Activated T-cell treated with anti-CD3 and anti-CD28 coated beads, Interleukin-2, amount 50 U/mL, for 24 hours (primary cell): Measurements from ENCODE around the gene MFNG.
A peak's percentile ranks its signal among the peaks of the same experiment; 100 is the strongest.
"Not testable (repeated sequence)": the region's sequence is repeated elsewhere in the genome, so short reads cannot be mapped to it uniquely, and the experiment has no call there.

Source experiments
- DNase-seq: peaks from one replicate; pipeline ENCODE4 v3.0.0-alpha.2; 2020
- H3K27ac Mint-ChIP-seq: 2 replicates; pipeline ENCODE4 v1.8.0; 2020; ENCODE audit warnings: mild to moderate bottlenecking, mixed read lengths
- H3K27me3 Mint-ChIP-seq: 2 replicates; pipeline ENCODE4 v1.8.0; 2020; ENCODE audit warnings: mixed read lengths
- H3K36me3 Mint-ChIP-seq: 2 replicates; pipeline ENCODE4 v1.8.0; 2020; ENCODE audit warnings: low read depth, mixed read lengths
- H3K4me1 Mint-ChIP-seq: 2 replicates; pipeline ENCODE4 v1.8.0; 2020; ENCODE audit warnings: low read depth, mixed read lengths
- H3K4me3 Mint-ChIP-seq: 2 replicates; pipeline ENCODE4 v1.8.0; 2020; ENCODE audit warnings: mild to moderate bottlenecking, moderate library complexity, mixed read lengths
- H3K9me3 Mint-ChIP-seq: 2 replicates; pipeline ENCODE4 v1.8.0; 2020; ENCODE audit warnings: mixed read lengths

The MFNG gene, protein sequence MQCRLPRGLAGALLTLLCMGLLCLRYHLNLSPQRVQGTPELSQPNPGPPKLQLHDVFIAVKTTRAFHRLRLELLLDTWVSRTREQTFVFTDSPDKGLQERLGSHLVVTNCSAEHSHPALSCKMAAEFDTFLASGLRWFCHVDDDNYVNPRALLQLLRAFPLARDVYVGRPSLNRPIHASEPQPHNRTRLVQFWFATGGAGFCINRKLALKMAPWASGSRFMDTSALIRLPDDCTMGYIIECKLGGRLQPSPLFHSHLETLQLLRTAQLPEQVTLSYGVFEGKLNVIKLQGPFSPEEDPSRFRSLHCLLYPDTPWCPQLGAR

DNA sequence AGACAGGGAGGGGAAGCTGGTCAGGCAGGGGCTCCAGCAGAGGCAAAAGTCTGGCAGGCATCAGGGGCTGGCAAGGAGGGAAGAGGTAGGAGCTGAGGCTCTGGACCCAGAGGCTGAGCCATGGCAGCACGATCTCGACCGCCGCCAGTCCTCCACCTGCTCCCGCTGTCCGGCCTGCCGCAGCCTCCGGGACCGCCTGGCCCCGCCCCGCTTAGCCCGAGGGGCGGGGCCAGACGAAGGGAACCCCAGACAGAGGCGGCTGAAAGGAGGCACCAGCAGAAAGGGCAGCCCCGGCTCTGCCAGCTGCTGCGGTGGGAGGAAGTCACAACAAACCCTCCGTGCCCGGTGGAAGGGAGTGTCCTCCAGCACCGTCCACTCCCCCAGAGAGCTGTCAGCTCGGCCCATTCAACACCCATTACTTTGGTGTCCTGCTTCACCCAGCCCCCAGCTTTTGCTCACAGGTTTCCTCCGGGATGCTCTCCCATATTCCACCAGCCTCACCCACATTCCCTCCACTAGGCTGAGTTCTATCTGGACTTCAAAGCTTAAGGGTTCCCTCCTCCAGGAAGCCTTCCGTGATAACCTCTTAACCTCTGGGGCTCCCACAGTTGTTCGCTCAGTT lies at the start of gene MFNG:
TSS of gene MFNG (minus strand) at position 161 of the 622 bp plus-strand sequence. CDS start 207 bp downstream, outside the sequence.
- Mint-ChIP-seq H3K27me3 (no peaks in the 10 kb centered on the region), H3K9me3 (no peaks in the 10 kb centered on the region), H3K4me3 (peak within 1 kb of the TSS; percentile 98), H3K36me3 (peaks cover 42% of the 10 kb centered on the region), H3K4me1 (peaks cover 67% of the 10 kb centered on the region), H3K27ac (peak within 1 kb of the TSS; percentile 98)
- peak; percentile 84 for DNase-seq

DNA sequence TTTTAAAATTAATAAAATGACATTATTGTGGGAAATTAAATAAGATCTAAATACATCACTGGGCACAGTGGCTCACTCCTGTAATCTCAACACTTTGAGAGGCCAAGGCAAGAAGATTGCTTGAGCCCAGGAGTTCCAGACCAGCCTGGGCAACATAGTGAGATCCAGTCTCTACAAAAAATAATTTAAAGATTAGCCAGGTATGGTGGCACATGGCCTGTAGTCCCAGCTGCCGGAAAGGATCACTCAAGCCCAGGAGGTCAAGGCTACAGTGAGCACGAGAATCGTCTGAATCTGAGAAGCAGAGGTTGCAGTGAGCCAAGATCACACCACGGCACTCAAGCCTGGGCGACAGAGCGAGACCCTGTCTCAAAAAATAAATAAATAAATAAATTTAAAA lies 49.0 kb upstream of the MFNG start:
- Mint-ChIP-seq H3K36me3 (no peaks in the 10 kb centered on the region), H3K4me3 (no peak overlapping the region)

DNA sequence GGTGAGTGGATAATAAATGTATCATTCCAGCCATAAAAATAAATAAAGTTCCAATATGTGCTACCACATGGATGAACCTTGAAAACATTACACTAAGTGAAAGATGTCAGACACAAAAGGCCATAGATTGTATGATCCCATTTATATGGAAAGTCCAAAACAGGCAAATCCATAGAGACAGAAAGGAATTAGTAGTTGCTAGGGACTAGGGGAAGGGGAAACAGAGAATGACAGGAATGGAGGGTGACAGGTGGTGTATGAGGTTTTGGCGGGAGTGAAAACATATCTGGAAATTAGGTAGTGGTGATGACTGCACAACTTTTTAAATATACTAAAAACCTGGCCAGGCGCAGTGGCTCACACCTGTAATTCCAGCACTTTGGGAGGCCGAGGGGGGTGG lies 48.3 kb upstream of the MFNG start:
- Mint-ChIP-seq H3K9me3 (no peaks in the 10 kb centered on the region), H3K27me3 (peaks cover 11% of the 10 kb centered on the region), H3K27ac (no peak overlapping the region), H3K4me3 (no peak overlapping the region), H3K36me3 (no peaks in the 10 kb centered on the region), H3K4me1 (peaks cover 31% of the 10 kb centered on the region)
- no peak for DNase-seq

More for the DNA sequence above, 49.0 kb upstream of the MFNG start:
- Mint-ChIP-seq H3K9me3 (no peaks in the 10 kb centered on the region), H3K27me3 (peaks cover 14% of the 10 kb centered on the region), H3K4me1 (peaks cover 25% of the 10 kb centered on the region), H3K27ac (no peak overlapping the region)
- DNase-seq: no peak

DNA sequence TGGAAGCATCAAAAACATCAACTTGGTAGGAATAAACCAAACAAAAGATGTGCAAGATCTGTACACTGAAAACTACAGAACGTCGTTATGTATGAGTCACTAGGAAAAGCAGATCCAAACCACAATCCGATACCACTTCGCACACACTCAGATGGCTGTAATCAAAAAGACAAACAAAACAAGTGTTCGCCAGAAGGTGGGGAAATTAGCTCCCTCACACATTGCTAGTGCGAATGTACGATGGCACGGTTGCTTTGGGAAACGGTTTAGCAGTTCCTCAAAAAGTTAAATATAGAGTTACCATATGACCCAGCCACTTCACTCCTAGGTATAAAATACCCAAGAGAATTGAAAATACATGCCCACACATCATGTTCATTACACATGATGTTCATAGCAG lies 47.8 kb upstream of the MFNG start:
- Mint-ChIP-seq H3K4me3 (no peak overlapping the region), H3K9me3 (no peaks in the 10 kb centered on the region), H3K27me3 (peaks cover 9% of the 10 kb centered on the region), H3K36me3 (no peaks in the 10 kb centered on the region), H3K27ac (no peak overlapping the region), H3K4me1 (peaks cover 29% of the 10 kb centered on the region)
- no peak for DNase-seq

DNA sequence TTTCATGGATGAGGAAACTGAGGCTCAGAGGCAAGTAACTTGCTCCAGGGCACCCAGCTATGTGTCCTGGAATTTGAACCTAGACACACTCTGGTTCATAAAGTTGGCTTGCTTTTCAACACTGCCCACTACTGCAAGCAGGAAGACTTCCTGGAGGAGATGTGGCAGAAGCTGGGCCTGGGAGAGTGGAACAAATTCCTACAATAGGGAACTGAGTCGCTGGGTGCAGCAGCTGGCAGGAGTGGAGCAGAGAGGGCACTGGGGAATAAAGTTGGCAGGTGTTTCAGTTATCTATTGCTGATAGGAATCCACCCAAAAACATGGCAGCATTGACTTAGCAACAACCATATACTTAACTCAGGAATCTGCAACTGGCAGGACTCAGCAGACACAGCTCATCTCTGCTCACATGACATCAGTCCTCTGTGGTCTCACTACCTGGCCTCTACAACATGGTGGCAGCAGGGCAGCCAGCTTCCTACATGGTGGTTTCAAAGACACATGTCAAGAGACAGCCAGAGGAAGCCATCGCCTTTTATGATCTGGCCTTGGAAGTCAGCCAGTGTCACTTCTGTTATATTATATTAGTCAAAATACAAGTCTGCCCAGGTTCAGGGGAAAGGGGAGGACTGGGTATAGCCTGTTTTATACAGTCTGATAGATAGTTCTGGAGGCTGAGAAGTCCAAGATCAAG lies 43.6 kb upstream of the MFNG start:
- no peak overlapping the region for H3K27ac Mint-ChIP-seq
- no peaks in the 10 kb centered on the region for H3K9me3 Mint-ChIP-seq
- H3K4me3 Mint-ChIP-seq: no peak overlapping the region
- peaks cover 5% of the 10 kb centered on the region for H3K27me3 Mint-ChIP-seq
- no peaks in the 10 kb centered on the region for H3K36me3 Mint-ChIP-seq
- no peak for DNase-seq
- H3K4me1 Mint-ChIP-seq: peaks cover 31% of the 10 kb centered on the region

DNA sequence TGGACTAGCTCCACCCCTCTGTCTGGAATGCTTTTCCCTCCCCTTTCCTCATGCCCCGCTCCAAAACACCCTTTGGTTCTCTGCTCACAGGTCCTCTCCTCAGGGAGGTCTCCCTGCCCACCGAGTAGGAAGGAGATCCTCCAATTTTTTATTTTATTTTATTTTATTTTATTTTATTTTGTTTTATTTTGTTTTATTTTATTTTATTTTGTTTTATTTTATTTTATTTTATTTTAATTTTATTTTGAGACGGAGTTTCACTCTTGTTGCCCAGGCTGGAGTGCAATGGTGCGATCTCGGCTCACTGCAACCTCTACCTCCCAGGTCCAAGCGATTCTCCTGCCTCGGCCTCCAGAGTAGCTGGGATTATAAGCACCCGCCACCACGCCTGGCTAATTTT lies 41.8 kb upstream of the MFNG start:
- Mint-ChIP-seq H3K4me1 (peaks cover 16% of the 10 kb centered on the region), H3K27me3 (peaks cover 12% of the 10 kb centered on the region)
- not testable (repeated sequence) for DNase-seq, H3K27ac Mint-ChIP-seq, H3K36me3 Mint-ChIP-seq, H3K4me3 Mint-ChIP-seq, H3K9me3 Mint-ChIP-seq

DNA sequence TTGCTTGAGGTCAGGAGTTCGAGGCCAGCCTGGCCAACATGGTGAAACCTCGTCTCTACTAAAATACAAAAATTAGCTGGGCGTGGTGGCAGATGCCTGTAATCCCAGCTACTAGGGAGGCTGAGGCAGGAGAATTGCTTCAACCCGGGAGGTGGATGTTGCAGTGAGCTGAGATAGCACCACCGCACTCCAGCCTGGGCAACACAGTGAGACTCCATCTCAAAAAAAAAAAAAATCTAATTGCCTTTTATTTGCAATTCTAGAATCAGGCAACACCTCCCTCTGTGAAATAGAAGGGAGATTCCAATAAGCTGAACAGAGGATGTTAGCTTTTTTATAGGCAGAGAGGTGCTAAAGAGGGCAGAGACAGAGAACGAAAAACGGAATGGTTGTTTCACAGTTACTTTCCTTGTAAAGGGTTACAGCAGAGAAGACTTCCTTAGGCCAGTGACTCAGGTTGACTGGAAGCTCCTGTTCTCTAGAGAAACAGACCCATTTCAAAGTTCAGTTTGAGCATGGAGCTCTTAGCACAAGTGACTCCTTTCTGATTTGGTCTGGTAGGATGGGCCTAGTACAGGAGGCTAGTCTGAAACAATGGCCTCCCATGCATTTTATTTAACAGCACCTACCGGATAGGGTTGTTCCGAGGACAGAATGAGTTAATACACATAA lies 41.0 kb upstream of the MFNG start:
- not testable (repeated sequence) for H3K9me3 Mint-ChIP-seq, DNase-seq, H3K27ac Mint-ChIP-seq, H3K36me3 Mint-ChIP-seq, H3K4me3 Mint-ChIP-seq
- H3K27me3 Mint-ChIP-seq: peaks cover 19% of the 10 kb centered on the region
- H3K4me1 Mint-ChIP-seq: peaks cover 16% of the 10 kb centered on the region

DNA sequence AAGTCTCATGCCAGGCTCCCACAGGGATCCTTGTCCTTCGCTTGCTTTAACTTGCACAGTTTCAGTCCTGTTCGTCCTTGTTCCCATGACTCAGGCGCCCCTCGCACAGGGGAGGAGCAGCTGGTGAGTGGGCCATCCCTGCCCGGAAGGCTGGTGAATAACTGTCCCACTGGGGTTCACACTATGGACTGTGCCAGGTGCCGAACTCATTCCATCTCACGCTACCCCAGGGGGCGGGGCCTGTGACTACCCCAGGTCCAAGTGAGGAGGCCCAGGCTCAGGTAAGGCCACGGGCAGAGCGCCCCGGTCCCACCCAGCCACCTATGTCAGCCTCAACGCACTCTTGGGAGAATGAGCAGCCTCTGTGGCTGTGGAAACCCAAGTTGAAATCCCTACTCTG lies 40.2 kb upstream of the MFNG start:
- DNase-seq: no peak
- H3K4me1 Mint-ChIP-seq: peaks cover 16% of the 10 kb centered on the region
- H3K36me3 Mint-ChIP-seq: no peaks in the 10 kb centered on the region
- H3K27ac Mint-ChIP-seq: no peak overlapping the region
- H3K9me3 Mint-ChIP-seq: no peaks in the 10 kb centered on the region
- no peak overlapping the region for H3K4me3 Mint-ChIP-seq
- peaks cover 26% of the 10 kb centered on the region for H3K27me3 Mint-ChIP-seq

DNA sequence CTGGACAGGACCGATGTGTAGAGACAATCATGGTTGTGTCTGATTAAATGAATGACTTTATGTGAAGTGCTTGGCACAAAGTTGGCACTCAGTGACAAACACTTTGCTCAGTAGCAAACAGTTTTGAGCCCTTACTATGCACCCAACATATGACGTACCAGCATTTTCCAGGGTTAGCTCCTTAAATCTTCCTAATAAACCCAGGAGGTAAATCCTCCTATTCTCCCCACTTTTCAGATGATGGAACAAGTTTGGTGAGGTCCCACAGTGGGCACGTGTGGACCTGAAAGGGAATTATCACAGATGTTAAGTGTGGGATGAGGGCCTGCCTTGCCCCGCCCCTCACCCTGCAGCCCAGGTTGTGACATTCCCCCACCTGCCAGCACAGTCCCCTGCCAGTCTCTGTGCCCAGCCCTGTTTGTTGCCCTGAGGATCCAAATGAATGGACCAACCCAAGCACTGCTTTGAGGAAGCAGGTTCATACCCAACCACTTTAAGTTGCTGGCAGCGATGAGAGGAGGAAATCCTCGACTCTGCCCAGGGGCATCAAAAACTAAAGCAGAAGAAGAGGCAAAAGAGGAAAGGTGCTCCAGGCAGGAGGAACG lies 39.7 kb upstream of the MFNG start:
- Mint-ChIP-seq H3K27me3 (peaks cover 31% of the 10 kb centered on the region), H3K9me3 (no peaks in the 10 kb centered on the region), H3K27ac (no peak overlapping the region), H3K36me3 (no peaks in the 10 kb centered on the region), H3K4me1 (peaks cover 16% of the 10 kb centered on the region), H3K4me3 (no peak overlapping the region)
- DNase-seq: no peak

DNA sequence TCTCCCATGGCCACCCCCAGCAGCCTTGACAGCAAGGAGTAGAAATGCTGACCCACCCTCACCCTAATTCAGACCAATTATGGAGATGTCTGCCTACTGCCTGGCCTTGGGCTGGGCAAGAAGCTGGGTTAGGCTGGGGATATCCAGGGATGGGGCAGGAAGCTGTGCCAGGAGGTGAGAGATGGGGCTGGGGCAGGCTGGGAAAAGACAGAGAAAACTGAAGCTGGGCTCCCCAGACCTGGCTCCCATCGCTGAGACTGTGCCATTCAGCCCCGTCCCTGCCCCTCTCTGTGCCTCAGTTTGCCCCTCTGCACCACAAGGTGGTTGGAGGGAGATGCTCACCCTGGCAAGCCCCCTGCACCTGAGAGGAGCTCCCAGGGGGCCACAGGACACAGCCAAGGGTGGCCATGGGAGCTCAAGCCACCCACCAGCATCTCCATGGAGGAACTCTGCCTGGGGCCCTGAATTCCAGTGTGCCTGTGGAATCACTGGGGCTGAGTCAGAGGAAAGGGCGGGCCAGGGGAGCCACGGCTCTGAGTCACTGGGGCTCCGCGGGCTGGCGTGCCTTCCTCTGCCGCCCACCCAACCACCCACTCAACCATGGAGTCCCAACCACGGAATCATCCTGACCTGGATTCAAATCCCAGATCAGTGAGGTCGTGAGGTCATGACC lies 39.0 kb upstream of the MFNG start:
- H3K9me3 Mint-ChIP-seq: no peaks in the 10 kb centered on the region
- peaks cover 36% of the 10 kb centered on the region for H3K27me3 Mint-ChIP-seq
- DNase-seq: no peak
- no peak overlapping the region for H3K4me3 Mint-ChIP-seq
- H3K36me3 Mint-ChIP-seq: no peaks in the 10 kb centered on the region
- no peak overlapping the region for H3K27ac Mint-ChIP-seq
- peaks cover 16% of the 10 kb centered on the region for H3K4me1 Mint-ChIP-seq

DNA sequence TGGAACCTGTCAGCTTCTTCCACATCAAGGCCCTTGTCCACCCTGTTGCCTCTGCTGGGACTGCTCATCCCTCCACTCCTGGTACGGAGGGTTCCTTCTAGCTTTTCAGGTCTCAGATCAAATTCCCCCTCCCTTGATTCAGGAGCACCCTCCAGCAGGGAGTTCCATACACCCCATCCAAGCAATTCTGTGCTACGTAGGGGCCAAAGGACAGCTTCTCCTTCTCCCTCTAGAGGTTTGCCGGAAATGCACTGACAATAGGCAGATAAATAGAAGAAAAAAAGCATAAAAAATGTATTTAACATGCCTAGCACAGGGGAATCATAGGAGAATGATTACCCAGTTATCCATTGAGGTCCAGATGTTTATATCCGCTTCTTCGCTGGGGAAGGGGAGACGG lies 36.3 kb upstream of the MFNG start:
- Mint-ChIP-seq H3K4me1 (peaks cover 15% of the 10 kb centered on the region), H3K4me3 (no peak overlapping the region), H3K36me3 (no peaks in the 10 kb centered on the region)

DNA sequence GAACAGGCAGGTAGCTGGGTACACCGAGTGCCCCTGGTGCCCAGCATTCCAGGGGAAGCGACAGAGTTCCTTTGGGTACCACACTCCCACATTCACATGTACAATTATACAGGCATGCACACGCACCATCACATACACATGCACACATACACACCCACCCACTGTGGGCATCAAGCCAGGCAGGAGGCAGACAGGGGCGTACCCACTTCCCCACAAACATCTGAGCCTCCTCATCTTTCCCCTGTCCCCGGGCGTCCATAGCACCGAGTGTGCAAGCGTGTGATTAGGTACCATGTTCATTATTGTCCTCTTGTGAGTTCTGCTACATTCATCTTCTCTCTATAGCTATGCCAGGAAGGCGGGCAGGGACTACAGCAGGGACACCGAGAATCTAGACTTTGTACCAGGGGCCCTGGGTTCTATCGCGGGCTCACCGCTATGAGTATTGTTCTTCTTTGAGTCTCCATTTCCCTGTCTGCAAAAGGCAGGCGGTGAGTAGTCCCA lies 35.1 kb upstream of the MFNG start:
- Mint-ChIP-seq H3K4me1 (peaks cover 15% of the 10 kb centered on the region), H3K27ac (no peak overlapping the region), H3K36me3 (no peaks in the 10 kb centered on the region)

More for the DNA sequence above, 36.3 kb upstream of the MFNG start:
- Mint-ChIP-seq H3K9me3 (no peaks in the 10 kb centered on the region), H3K27me3 (peaks cover 52% of the 10 kb centered on the region), H3K27ac (no peak overlapping the region)
- no peak for DNase-seq

DNA sequence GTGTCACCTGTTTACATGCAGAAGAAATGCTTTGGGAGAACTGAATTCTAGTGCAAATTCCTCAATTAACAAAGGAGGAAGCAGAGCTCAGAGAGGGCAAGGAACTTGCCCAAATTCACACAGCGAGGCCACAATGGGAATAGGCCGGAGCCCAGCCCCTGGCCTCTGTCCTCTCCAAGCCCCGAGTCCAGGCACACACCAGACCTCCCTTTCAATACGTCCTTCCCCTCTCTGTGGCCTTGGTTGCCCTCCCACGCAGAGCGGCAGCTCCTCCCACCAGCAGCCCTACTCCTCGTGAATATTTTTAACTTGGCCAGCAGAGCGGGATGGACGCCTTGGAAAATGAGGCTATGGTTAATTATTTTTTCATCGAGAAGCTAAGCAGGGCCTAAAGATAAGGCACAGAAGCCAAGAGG lies 34.6 kb upstream of the MFNG start:
- H3K4me3 Mint-ChIP-seq: no peak overlapping the region
- no peaks in the 10 kb centered on the region for H3K9me3 Mint-ChIP-seq
- no peak overlapping the region for H3K27ac Mint-ChIP-seq
- H3K36me3 Mint-ChIP-seq: no peaks in the 10 kb centered on the region
- no peak for DNase-seq
- H3K4me1 Mint-ChIP-seq: peaks cover 12% of the 10 kb centered on the region
- H3K27me3 Mint-ChIP-seq: peaks cover 52% of the 10 kb centered on the region

More for the DNA sequence above, 35.1 kb upstream of the MFNG start:
- no peak overlapping the region for H3K4me3 Mint-ChIP-seq
- H3K27me3 Mint-ChIP-seq: peaks cover 52% of the 10 kb centered on the region
- H3K9me3 Mint-ChIP-seq: no peaks in the 10 kb centered on the region
- no peak for DNase-seq
